ENCODE measurements around the gene TMEM120A.

The TMEM120A gene

DNA sequence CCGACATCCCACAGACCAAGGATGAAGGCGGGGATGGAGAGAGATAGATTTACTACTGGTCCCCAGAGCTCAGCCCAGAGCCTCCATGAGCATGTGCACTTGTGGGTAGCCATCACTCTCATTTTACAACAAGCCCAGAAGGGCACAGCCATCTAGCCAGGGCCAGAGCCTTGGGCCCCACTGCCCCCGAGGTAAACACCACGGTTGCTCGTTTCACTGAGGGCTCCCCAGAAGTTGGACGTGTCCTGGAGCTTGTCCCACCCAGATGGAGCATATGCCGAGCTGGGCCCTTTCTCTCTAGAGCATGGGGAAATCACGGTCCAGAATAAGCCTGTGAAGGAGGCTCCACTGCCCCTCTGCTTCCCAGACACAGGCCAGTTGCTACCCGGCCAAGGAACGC is 9.0 kb upstream of the TMEM120A start:
- H3K4me3 ChIP-seq (ENCODE audit: low read depth, low read length), result no peak overlapping the region
- TF ChIP-seq, protein P1, sequence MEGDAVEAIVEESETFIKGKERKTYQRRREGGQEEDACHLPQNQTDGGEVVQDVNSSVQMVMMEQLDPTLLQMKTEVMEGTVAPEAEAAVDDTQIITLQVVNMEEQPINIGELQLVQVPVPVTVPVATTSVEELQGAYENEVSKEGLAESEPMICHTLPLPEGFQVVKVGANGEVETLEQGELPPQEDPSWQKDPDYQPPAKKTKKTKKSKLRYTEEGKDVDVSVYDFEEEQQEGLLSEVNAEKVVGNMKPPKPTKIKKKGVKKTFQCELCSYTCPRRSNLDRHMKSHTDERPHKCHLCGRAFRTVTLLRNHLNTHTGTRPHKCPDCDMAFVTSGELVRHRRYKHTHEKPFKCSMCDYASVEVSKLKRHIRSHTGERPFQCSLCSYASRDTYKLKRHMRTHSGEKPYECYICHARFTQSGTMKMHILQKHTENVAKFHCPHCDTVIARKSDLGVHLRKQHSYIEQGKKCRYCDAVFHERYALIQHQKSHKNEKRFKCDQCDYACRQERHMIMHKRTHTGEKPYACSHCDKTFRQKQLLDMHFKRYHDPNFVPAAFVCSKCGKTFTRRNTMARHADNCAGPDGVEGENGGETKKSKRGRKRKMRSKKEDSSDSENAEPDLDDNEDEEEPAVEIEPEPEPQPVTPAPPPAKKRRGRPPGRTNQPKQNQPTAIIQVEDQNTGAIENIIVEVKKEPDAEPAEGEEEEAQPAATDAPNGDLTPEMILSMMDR (IDR thresholded peaks at IDR 0.05; ENCODE audit: borderline replicate concordance, insufficient read depth, low read depth, low read length), result no peak

DNA sequence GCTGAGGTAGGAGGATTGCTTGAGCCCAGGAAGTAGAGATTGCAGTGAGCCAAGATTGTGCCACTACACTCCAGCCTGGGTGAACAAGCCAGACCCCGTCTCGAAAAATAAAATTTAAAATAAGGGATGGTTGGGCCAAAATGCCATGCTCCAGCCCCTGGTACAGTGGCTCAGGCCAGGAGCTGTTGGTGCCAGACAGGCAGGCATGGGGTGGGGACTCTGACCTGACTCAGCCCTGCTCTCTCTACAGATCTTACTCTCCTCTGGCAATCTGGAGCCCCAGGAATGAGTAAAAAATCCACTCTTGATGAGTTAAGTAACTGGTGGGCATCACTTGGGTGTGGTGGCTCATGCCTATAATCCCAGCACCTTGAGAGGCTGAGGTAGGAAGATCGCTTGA is 8.4 kb upstream of the TMEM120A start:
- TF ChIP-seq, protein P1 (IDR thresholded peaks at IDR 0.05; ENCODE audit: borderline replicate concordance, insufficient read depth, low read depth, low read length), result no peak
- no peak overlapping the region for H3K4me3 ChIP-seq (ENCODE audit: low read depth, low read length)

GRCh38 chr7:76002139-76002538 is 7.7 kb upstream of the TMEM120A start:
- no peak overlapping the region for H3K4me3 ChIP-seq (ENCODE audit: low read depth, low read length)

GRCh38 chr7:76000566-76000965 is 6.2 kb upstream of the TMEM120A start:
- TF ChIP-seq, protein P1 (IDR thresholded peaks at IDR 0.05; ENCODE audit: borderline replicate concordance, insufficient read depth, low read depth, low read length), result no peak
- H3K4me3 ChIP-seq (ENCODE audit: low read depth, low read length), result no peak overlapping the region

More at GRCh38 chr7:76002139-76002538, 7.7 kb upstream of the TMEM120A start:
- TF ChIP-seq, protein P1 (IDR thresholded peaks at IDR 0.05; ENCODE audit: borderline replicate concordance, insufficient read depth, low read depth, low read length), result no peak

GRCh38 chr7:75998038-75998437 is 3.6 kb upstream of the TMEM120A start:
- H3K4me3 ChIP-seq (ENCODE audit: low read depth, low read length), result no peak overlapping the region
- TF ChIP-seq, protein P1 (IDR thresholded peaks at IDR 0.05; ENCODE audit: borderline replicate concordance, insufficient read depth, low read depth, low read length), result no peak

GRCh38 chr7:75996476-75996875 is 2.1 kb upstream of the TMEM120A start:
- TF ChIP-seq, protein P1 (IDR thresholded peaks at IDR 0.05; ENCODE audit: borderline replicate concordance, insufficient read depth, low read depth, low read length), result no peak
- H3K4me3 ChIP-seq (ENCODE audit: low read depth, low read length), result no peak overlapping the region

DNA sequence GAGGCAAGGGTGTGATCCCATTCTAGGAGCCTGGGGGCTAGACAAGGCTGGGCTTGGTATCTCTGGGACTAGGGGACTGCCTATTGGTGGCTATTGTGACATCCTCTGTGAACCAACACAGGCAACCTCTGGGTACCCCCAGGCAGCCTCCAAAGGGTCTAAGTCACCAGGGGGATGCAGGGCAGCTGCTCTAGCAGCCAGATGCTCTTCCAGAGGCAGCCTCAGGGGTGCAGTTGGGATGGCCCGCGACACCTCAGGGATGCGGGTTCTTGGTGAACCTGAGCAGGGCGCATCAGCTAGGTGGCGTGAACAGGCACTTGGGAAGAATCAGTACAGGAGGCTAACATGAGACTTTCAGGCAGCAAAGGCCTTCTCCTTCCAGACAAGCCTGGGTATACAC is 1.6 kb upstream of the TMEM120A start:
- TF ChIP-seq, protein P1 (IDR thresholded peaks at IDR 0.05; ENCODE audit: borderline replicate concordance, insufficient read depth, low read depth, low read length), result no peak
- H3K4me3 ChIP-seq (ENCODE audit: low read depth, low read length), result no peak overlapping the region
